H1 (cell line): ENCODE results near the gene POLR2J. TPM values are rescaled to one million over a fixed set of nuclear protein-coding genes. Genes with fewer than 3 reads are reported as not detected.

ENCODE experiments used
- CTCF ChIA-PET: fragments of 300-600 bp; sonication (Branson Sonifier 250); formaldehyde crosslinking; loops from one replicate; lab custom pipeline; 2021; ENCODE audit not compliant: partially characterized antibody; lab: Charles Lee
- POLR2A ChIA-PET: fragments of 300-600 bp; sonication (Branson Sonifier 250); formaldehyde crosslinking; loops from one replicate; lab custom pipeline; 2021; ENCODE audit warnings: inconsistent platforms; ENCODE audit not compliant: partially characterized antibody; lab: Charles Lee
- DNase-seq, 2 experiments: peaks; one replicate each; pipeline versions ENCODE4 v3.0.0 to v3.0.0-alpha.2; 2010 to 2022; ENCODE audit warnings: low spot score in 2 of 2, low read depth in 1 of 2, mixed read lengths in 1 of 2
- FAIRE-seq: peaks from 2 replicates; lab custom pipeline; 2011; peaks lifted over from hg19 to GRCh38; lab: Jason Lieb, UNC
- H2AFZ ChIP-seq: 2 replicates; pipeline ENCODE4 v1.8.1; 2012; ENCODE audit warnings: low read length, inconsistent platforms
- H2AK5ac ChIP-seq: 2 replicates; pipeline ENCODE4 v1.6.1; 2013; ENCODE audit warnings: low read depth, low read length
- H2BK120ac ChIP-seq: replicated peaks from 2 replicates; pipeline ENCODE3; 2013; ENCODE audit warnings: low read depth, low read length, inconsistent platforms
- H2BK12ac ChIP-seq: 2 replicates; pipeline ENCODE4 v1.6.1; 2013; ENCODE audit warnings: low read depth, low read length
- H2BK15ac ChIP-seq: 2 replicates; pipeline ENCODE4 v1.6.1; 2013; ENCODE audit warnings: low read length
- H2BK20ac ChIP-seq: 2 replicates; pipeline ENCODE4 v1.6.1; 2013; ENCODE audit warnings: low read length
- H2BK5ac ChIP-seq: 2 replicates; pipeline ENCODE4 v1.6.1; 2013; ENCODE audit warnings: low read depth, low read length
- H3K14ac ChIP-seq: 2 replicates; pipeline ENCODE4 v1.6.1; 2013; ENCODE audit warnings: inconsistent platforms; ENCODE audit not compliant: insufficient read length
- H3K18ac ChIP-seq: 2 replicates; pipeline ENCODE4 v1.6.1; 2013; ENCODE audit warnings: low read length; ENCODE audit errors: extremely low read depth
- H3K23ac ChIP-seq: 2 replicates; pipeline ENCODE4 v1.6.1; 2013; ENCODE audit warnings: inconsistent platforms; ENCODE audit not compliant: insufficient read length
- H3K23me2 ChIP-seq: 2 replicates; pipeline ENCODE4 v1.6.1; 2013; ENCODE audit warnings: low read depth, low read length
- H3K27ac ChIP-seq: 2 replicates; pipeline ENCODE4 v1.6.1; 2011; ENCODE audit warnings: low read depth, low read length, inconsistent platforms
- H3K27me3 ChIP-seq, 4 experiments: replicated peaks in 1 of 4; 1 replicate in 1 of 4; 2 replicates in 3 of 4; pipeline versions ENCODE4 v1.6.1 to v1.8.1; 2011 to 2013; ENCODE audit warnings: low read length in 3 of 4, mild to moderate bottlenecking in 3 of 4, inconsistent platforms in 2 of 4, mixed read lengths in 2 of 4, moderate library complexity in 1 of 4; ENCODE audit not compliant: control insufficient read depth in 3 of 4, insufficient read depth in 3 of 4; ENCODE audit errors: extremely low read depth in 1 of 4
- H3K36me3 ChIP-seq, 4 experiments: 2 replicates each; pipeline versions ENCODE4 v1.6.1 to v1.8.1; 2011 to 2013; ENCODE audit warnings: mild to moderate bottlenecking in 4 of 4, low read length in 3 of 4, moderate library complexity in 2 of 4, control low read depth in 1 of 4, inconsistent platforms in 1 of 4; ENCODE audit not compliant: insufficient read depth in 4 of 4, control insufficient read depth in 2 of 4
- H3K4ac ChIP-seq: replicated peaks from 2 replicates; pipeline ENCODE3; 2013; ENCODE audit warnings: low read length, low read depth, mixed read lengths, inconsistent platforms; ENCODE audit not compliant: insufficient read length
- H3K4me1 ChIP-seq, 4 experiments: replicated peaks in 1 of 4; 1 replicate in 1 of 4; 2 replicates in 3 of 4; pipeline versions ENCODE4 v1.6.1 to v1.8.1; 2011 to 2013; ENCODE audit warnings: low read length in 3 of 4, inconsistent platforms in 2 of 4, mixed read lengths in 1 of 4; ENCODE audit not compliant: insufficient read depth in 4 of 4, control insufficient read depth in 3 of 4
- H3K4me2 ChIP-seq, 2 experiments: 2 replicates each; pipeline versions ENCODE4 v1.6.1 to v1.8.1; 2011 to 2013; ENCODE audit warnings: low read depth in 2 of 2, low read length in 2 of 2, control low read depth in 1 of 2, inconsistent platforms in 1 of 2, mild to moderate bottlenecking in 1 of 2; ENCODE audit not compliant: insufficient read depth in 1 of 2
- H3K4me3 ChIP-seq, 4 experiments: fragments of 200-600, 300-600 bp in 1 of 4; sonication (generic), shearing (Covaris generic), sonication (Bioruptor Twin) in 1 of 4; 2 replicates each; pipeline versions ENCODE4 v1.5.1 to v1.8.1; 2011 to 2016; ENCODE audit warnings: low read length in 4 of 4, low read depth in 3 of 4, control low read depth in 2 of 4, inconsistent platforms in 2 of 4, mild to moderate bottlenecking in 2 of 4, mixed read lengths in 1 of 4, moderate library complexity in 1 of 4; ENCODE audit not compliant: insufficient read depth in 2 of 4; ENCODE audit errors: extremely low read depth in 1 of 4
- H3K56ac ChIP-seq: replicated peaks from 2 replicates; pipeline ENCODE3; 2013; ENCODE audit warnings: low read depth, mild to moderate bottlenecking, mixed read lengths, low read length, inconsistent platforms; ENCODE audit not compliant: insufficient read length
- H3K79me1 ChIP-seq: 2 replicates; pipeline ENCODE4 v1.6.1; 2013; ENCODE audit warnings: low read depth, low read length, control low read depth
- H3K79me2 ChIP-seq, 2 experiments: 2 replicates each; pipeline versions ENCODE4 v1.6.1 to v1.8.1; 2012 to 2013; ENCODE audit warnings: low read length in 2 of 2, mild to moderate bottlenecking in 2 of 2, inconsistent platforms in 1 of 2; ENCODE audit not compliant: insufficient read depth in 2 of 2, control insufficient read depth in 1 of 2
- H3K9ac ChIP-seq, 4 experiments: replicated peaks in 1 of 4; 1 replicate in 1 of 4; 2 replicates in 3 of 4; pipeline versions ENCODE4 v1.6.1 to v1.8.1; 2011 to 2013; ENCODE audit warnings: low read depth in 3 of 4, low read length in 3 of 4, control low read depth in 2 of 4, mild to moderate bottlenecking in 2 of 4, moderate library complexity in 2 of 4, inconsistent platforms in 1 of 4; ENCODE audit errors: extremely low read depth in 1 of 4
- H3K9me3 ChIP-seq, 2 experiments: 2 replicates each; pipeline versions ENCODE4 v1.6.1 to v1.8.1; 2012 to 2013; ENCODE audit warnings: mild to moderate bottlenecking in 2 of 2, moderate library complexity in 2 of 2, control low read depth in 1 of 2, inconsistent platforms in 1 of 2, low read depth in 1 of 2, low read length in 1 of 2, mixed read lengths in 1 of 2; ENCODE audit not compliant: insufficient read depth in 2 of 2
- H4K20me1 ChIP-seq, 2 experiments: replicated peaks in 1 of 2; 2 replicates each; pipeline versions ENCODE3 to v1.8.1; 2011 to 2013; ENCODE audit warnings: inconsistent platforms in 2 of 2, low read length in 2 of 2, mild to moderate bottlenecking in 1 of 2; ENCODE audit not compliant: insufficient read depth in 2 of 2, control insufficient read depth in 1 of 2
- H4K5ac ChIP-seq: 2 replicates; pipeline ENCODE4 v1.6.1; 2013; ENCODE audit warnings: low read length, low read depth, mixed read lengths, inconsistent platforms; ENCODE audit not compliant: insufficient read length
- H4K8ac ChIP-seq: 2 replicates; pipeline ENCODE4 v1.8.0; 2013; ENCODE audit warnings: mild to moderate bottlenecking, moderate library complexity, low read length, inconsistent platforms; ENCODE audit not compliant: insufficient read depth; ENCODE audit errors: extremely low read depth
- H4K91ac ChIP-seq: replicated peaks from 2 replicates; pipeline ENCODE3; 2013; ENCODE audit warnings: low read length, mixed read lengths, inconsistent platforms; ENCODE audit not compliant: insufficient read length
- BACH1 ChIP-seq: IDR thresholded peaks from 2 replicates; pipeline ENCODE4 v1.6.1; 2012; ENCODE audit warnings: low read length, improper control_type of control experiment
- BCL11A ChIP-seq, 2 experiments: IDR thresholded peaks; one replicate each; pipeline ENCODE4 v1.6.1; 2011; ENCODE audit warnings: low read depth in 2 of 2, low read length in 2 of 2, mild to moderate bottlenecking in 2 of 2
- CBX5 ChIP-seq: fragments of 300-800, 300-1000 bp; sonication (generic); IDR thresholded peaks from 2 replicates; pipeline ENCODE4 v1.7.1; 2016; ENCODE audit warnings: antibody characterized with exemption, low read length, low read depth
- CEBPB ChIP-seq: IDR thresholded peaks from 2 replicates; pipeline ENCODE4 v1.6.1; 2012; ENCODE audit warnings: low read depth, low read length
- CREB1 ChIP-seq: IDR thresholded peaks from 2 replicates; pipeline ENCODE4 v1.6.1; 2012; ENCODE audit warnings: inconsistent platforms
- CTBP2 ChIP-seq: IDR thresholded peaks from 2 replicates; pipeline ENCODE4 v1.7.0; 2011; ENCODE audit warnings: borderline replicate concordance, mild to moderate bottlenecking, moderate library complexity, mixed read lengths, low read length; ENCODE audit not compliant: insufficient read depth, insufficient read length
- POU5F1 ChIP-seq: IDR thresholded peaks from 2 replicates; pipeline ENCODE4 v1.6.1; 2011; ENCODE audit warnings: low read depth, mild to moderate bottlenecking, low read length, moderate library complexity
- RNF2 ChIP-seq: fragments of 200-900, 300-1000 bp; sonication (generic); IDR thresholded peaks from 2 replicates; pipeline ENCODE4 v1.7.1; 2016; ENCODE audit warnings: borderline replicate concordance, low read depth, mild to moderate bottlenecking, antibody characterized with exemption, low read length; ENCODE audit not compliant: poor library complexity, severe bottlenecking; ENCODE audit errors: missing control alignments
- SP2 ChIP-seq: IDR thresholded peaks from 2 replicates; pipeline ENCODE4 v1.6.1; 2012; ENCODE audit warnings: mild to moderate bottlenecking, low read length, inconsistent platforms
- SUZ12 ChIP-seq: fragments of 200-600 bp; sonication (generic); IDR thresholded peaks from 2 replicates; pipeline ENCODE4 v1.6.1; 2012; ENCODE audit warnings: mild to moderate bottlenecking, inconsistent platforms, low read length, moderate library complexity, mixed read lengths
- TAF7 ChIP-seq: optimal IDR thresholded peaks from 2 replicates; pipeline ENCODE3; 2011; ENCODE audit warnings: low read depth, mild to moderate bottlenecking, inconsistent platforms, low read length, moderate library complexity, borderline replicate concordance
- YY1 ChIP-seq: IDR thresholded peaks from 2 replicates; pipeline ENCODE4 v1.6.1; 2011; ENCODE audit warnings: low read depth, mild to moderate bottlenecking, low read length
- WGBS, 2 experiments: shearing (Covaris generic) in 1 of 2; methylation state at CpG; one replicate each; pipeline versions ENCODE4 v1.1.6 to v1.1.7; 2013 to 2015; ENCODE audit warnings: low lambda C conversion rate in 2 of 2, mixed read lengths in 2 of 2, inconsistent platforms in 1 of 2, low coverage in 1 of 2, missing lambda C conversion rate in 1 of 2; ENCODE audit not compliant: insufficient replicate concordance in 2 of 2, insufficient coverage in 1 of 2, insufficient read length in 1 of 2; ENCODE audit errors: extremely low coverage in 1 of 2, missing lambda C conversion rate in 1 of 2; 5-methylcytosine and 5-hydroxymethylcytosine counted together
- polyA plus RNA-seq, 7 experiments: library from polyadenylated mRNA; depleted of rRNA in 3 of 7; stranded (reverse) in 5 of 7; unstranded in 2 of 7; fragments of >200 nt in 5 of 7; fragments of 200-250 nt in 2 of 7; gene quantifications; 1 replicate in 5 of 7; 2 replicates in 1 of 7; 4 replicates in 1 of 7; pipeline versions ENCODE4 v1.2.1 to v1.2.3, GENCODE V29; 2011 to 2013; ENCODE audit warnings: missing spikeins in 2 of 7, mixed read lengths in 2 of 7
- total RNA-seq: library from RNA; stranded (reverse); fragmentation: NEBNext Ultra II Directional; extraction: Animal tissue kit (Norgen Biotek cat#: 25700); gene quantifications from 2 replicates; pipeline ENCODE4 v1.2.1, GENCODE V29; 2021

POLR2J gene
- total and polyA plus RNA-seq, 2 of the 8 experiments (the other 6 are each of a cell fraction or from before 2014, with no cell fraction given): 54.1 to 113 TPM

DNA sequence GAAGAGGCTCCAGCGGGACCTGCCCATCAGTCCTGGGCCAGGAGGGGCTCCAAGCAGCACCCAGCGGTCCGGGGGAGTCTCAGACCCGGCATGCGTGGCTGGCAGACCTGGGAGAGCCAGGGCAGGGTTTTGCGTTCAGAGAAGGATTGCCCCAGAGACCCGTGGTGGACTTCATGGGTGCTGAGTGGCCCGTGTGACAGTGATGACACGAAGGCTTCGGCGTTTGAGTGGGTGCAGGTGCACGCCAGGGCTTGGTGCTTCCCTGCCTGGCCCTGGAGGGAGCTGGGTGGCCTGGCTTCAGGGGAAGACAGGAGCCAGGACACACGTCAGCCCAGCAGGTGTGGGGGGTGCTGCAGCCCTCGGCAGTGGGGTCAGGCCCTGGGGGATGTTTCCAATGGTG lies 31.4 kb downstream of the POLR2J start:
- no peaks in the 10 kb centered on the region for H3K27me3 ChIP-seq
- H4K20me1 ChIP-seq: peaks cover 0 to 3% of the 10 kb centered on the region in 2 experiments
- H3K4ac ChIP-seq: no peak overlapping the region
- H4K91ac ChIP-seq: no peak overlapping the region
- H2BK15ac ChIP-seq: no peak overlapping the region
- H2BK5ac ChIP-seq: no peak overlapping the region
- ChIA-PET CTCF (interaction anchor here (0.9 to 1.6 kb wide), 2 partner anchors 32 to 35 kb away, joined by 3 to 5 read pairs; no protein-coding TSS in a partner anchor), POLR2A (interaction anchor here (0.9 to 2.9 kb wide), 3 partner anchors 8 to 28 kb away, joined by 3 to 16 read pairs (median 4); no protein-coding TSS in a partner anchor)
- no peak overlapping the region for H3K4me2 ChIP-seq
- H3K4me3 ChIP-seq: no peak overlapping the region
- FAIRE-seq: no peak
- H4K8ac ChIP-seq: no peak overlapping the region
- no peaks in the 10 kb centered on the region for H3K9me3 ChIP-seq
- no peak overlapping the region for H2BK20ac ChIP-seq
- no peak overlapping the region for H3K27ac ChIP-seq
- no peaks in the 10 kb centered on the region for H3K79me2 ChIP-seq
- no peak overlapping the region for H3K56ac ChIP-seq
- H2AFZ ChIP-seq: no peak overlapping the region
- H3K23ac ChIP-seq: no peak overlapping the region
- H3K36me3 ChIP-seq: peaks cover 2 to 17% (median 6%) of the 10 kb centered on the region in 4 experiments; a peak in 5 of 8 replicates
- no peak overlapping the region for H3K14ac ChIP-seq
- no peak overlapping the region for H2BK12ac ChIP-seq
- DNase-seq: no peak
- no peak overlapping the region for H2AK5ac ChIP-seq
- H3K4me1 ChIP-seq: peaks cover 0 to 3% (median 0%) of the 10 kb centered on the region in 4 experiments; a peak in 2 of 7 replicates
- no peak overlapping the region for H3K9ac ChIP-seq
- H3K79me1 ChIP-seq: no peaks in the 10 kb centered on the region
- 91% methylated on average over 14 of the region's 14 CpGs; no CpG with 5 or more reads in 1 of the 2 experiments for WGBS, 2 experiments
- no peaks in the 10 kb centered on the region; the same call in 1 of the 2 replicates for H3K23me2 ChIP-seq
- no peak overlapping the region for H2BK120ac ChIP-seq
- no peak overlapping the region for H4K5ac ChIP-seq
- no peak overlapping the region for H3K18ac ChIP-seq
- TF ChIP-seq BACH1: no peak
- TF ChIP-seq SP2: no peak
- TF ChIP-seq CTBP2: no peak
- TF ChIP-seq CREB1: no peak
- TF ChIP-seq YY1: no peak
- TF ChIP-seq CBX5: no peak
- TF ChIP-seq SUZ12: no peak
- no peak for TF ChIP-seq RNF2
- TF ChIP-seq CEBPB: no peak
- TF ChIP-seq POU5F1: no peak
- no peak for TF ChIP-seq BCL11A (IDR thresholded peaks at IDR 0.05; ENCODE audit: low read depth in 2 of 2, low read length in 2 of 2)
- TF ChIP-seq TAF7: no peak
